Measurements from ENCODE around the gene RASGEF1C.
"Not testable (repeated sequence)": the region's sequence is repeated elsewhere in the genome, so short reads cannot be mapped to it uniquely, and the experiment has no call there.

Gene RASGEF1C

DNA sequence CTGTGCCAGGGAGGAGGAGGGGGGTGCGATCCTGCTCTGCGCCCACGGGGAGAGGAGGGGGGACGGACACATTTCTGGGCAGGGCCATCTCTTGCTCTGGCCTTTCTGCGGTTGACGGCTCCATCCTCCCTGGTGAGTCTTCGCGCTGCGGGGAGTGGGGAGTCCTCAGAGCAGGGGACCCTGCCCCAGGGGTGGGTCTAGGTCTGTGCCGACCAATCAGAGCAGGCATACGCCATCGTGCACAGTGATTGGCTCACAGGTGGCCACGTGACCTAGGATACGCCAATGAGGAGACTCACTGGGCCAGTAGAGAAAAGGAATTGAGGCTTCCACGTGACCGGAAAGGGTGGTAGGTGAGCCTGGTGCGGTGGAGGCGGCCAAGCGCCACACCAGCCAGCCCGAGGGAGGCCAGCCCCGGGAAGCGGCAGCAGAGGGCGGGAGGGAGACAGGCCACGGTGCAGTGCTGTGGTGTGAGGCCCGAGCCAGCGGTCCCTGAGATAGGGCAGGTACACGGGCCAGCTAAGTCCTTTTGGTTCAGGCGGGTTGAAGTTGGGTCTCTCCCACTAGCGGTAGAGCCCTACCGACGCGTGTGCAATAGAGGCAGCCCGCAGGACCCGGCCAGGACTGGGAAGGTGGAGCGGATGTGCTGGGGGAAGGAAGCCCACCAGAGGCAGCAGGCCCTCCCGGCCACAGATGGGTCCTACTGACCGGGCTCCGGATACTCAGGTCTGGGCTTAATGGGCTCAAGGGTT is 72.2 kb downstream of the RASGEF1C start:
- DNase-seq (ENCODE audit: low read depth, low spot score), result no peak

DNA sequence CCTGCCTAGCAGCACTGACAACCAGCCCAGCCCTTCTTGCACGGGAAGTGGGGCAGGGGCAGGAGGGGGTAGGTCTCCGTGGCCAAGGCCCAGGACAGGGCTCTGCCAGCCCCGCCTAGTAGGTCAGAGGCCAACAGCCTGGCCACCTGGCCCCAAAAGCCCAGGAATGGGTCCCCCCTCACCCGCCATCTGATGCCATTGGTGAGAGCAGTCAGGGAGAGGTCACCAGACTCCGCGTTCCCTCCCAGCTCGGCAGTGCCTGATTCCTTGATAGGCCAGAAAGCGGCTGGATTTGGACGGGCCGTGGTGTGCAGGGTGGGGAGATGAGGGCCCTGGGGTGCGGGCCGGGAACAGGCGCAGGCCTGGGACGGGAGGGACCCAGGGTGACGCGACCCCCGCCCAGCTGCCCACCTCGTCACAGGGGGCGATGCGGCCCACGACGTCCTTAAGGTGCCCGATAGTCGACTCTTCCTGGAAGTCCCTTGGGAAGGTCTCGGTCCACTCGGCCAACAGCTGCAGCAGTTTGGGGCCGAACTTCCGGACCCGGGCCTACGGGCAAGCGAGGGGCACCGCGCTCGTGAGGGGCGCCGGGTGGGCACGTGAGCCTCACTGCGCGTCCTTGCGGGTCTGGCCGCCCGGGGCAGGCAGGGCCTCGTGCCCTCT is 72.9 kb downstream of the RASGEF1C start:
- DNase-seq (ENCODE audit: low read depth, low spot score), result no peak

GRCh38 chr5:180135128-180135955 is 73.7 kb downstream of the RASGEF1C start:
- no peak for DNase-seq (ENCODE audit: low read depth, low spot score)

DNA sequence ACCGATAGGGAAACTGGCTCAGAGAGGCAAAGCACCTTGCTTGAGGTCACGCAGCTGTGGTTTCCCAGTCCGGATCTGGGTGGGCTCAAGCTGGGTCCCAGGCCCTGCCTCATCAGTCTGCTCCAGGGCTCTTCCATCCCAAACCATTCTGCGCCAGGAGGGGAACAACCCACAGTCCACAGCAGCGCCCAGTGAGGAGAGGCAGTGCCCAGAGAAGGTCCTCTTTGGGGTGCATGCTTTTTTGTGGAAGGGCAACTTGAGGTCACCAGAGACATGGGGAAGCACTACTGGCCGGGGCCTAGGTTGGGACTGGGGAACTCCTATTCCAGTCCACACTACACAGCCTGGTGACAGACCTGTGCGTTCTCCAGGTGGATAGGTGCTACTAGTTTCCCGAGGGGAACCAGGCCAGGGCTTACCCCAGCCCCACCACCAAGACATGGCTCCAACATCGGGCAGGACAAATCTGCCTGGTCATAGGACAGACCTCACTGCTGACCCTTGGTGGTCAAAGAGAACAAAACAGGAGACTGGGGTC is 75.0 kb downstream of the RASGEF1C start:
- DNase-seq (ENCODE audit: low read depth, low spot score), result no peak

- no peak for DNase-seq (ENCODE audit: low read depth, low spot score)
Observed at GRCh38 chr5:180133551-180133950, 75.5 kb downstream of the RASGEF1C start.

- DNase-seq (ENCODE audit: low read depth, low spot score), result no peak
Observed at GRCh38 chr5:180133060-180133459, 76.0 kb downstream of the RASGEF1C start.

GRCh38 chr5:180130876-180131740 is 77.9 kb downstream of the RASGEF1C start:
- no peak for DNase-seq (ENCODE audit: low read depth, low spot score)

GRCh38 chr5:180130291-180130869 is 78.6 kb downstream of the RASGEF1C start:
- no peak for DNase-seq (ENCODE audit: low read depth, low spot score)

GRCh38 chr5:180129291-180130190 is 79.5 kb downstream of the RASGEF1C start:
- DNase-seq (ENCODE audit: low read depth, low spot score), result no peak

DNA sequence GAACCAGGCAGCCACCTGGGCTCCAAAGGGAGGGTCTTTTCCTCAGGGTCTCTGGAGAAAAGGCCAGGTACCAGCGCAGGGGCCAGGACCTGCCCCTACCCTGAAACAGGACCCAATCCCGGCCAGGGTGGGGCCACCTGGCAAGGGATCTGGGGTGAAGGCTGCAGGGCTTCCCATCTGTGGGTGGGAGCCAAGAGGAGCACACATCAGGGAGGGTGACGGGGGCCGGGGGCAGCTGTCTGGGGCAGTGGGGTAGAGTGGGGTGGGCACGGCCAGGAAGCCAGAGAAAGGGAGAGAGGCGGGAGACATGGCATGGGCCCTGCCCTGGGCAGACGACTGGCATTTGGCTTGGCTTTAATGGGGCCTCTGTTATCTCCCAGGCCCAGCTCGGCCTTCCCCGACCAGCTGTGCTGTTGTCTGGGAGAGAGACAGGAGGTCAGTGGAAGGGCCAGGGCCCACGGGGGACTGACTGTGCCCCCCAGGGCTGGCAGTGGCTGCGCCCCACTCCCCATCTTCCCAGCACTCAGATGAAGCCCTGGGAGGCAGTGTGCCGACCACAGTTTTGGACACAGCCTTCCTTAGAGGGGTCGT is 80.2 kb downstream of the RASGEF1C start:
- no peak for DNase-seq (ENCODE audit: low read depth, low spot score)

DNA sequence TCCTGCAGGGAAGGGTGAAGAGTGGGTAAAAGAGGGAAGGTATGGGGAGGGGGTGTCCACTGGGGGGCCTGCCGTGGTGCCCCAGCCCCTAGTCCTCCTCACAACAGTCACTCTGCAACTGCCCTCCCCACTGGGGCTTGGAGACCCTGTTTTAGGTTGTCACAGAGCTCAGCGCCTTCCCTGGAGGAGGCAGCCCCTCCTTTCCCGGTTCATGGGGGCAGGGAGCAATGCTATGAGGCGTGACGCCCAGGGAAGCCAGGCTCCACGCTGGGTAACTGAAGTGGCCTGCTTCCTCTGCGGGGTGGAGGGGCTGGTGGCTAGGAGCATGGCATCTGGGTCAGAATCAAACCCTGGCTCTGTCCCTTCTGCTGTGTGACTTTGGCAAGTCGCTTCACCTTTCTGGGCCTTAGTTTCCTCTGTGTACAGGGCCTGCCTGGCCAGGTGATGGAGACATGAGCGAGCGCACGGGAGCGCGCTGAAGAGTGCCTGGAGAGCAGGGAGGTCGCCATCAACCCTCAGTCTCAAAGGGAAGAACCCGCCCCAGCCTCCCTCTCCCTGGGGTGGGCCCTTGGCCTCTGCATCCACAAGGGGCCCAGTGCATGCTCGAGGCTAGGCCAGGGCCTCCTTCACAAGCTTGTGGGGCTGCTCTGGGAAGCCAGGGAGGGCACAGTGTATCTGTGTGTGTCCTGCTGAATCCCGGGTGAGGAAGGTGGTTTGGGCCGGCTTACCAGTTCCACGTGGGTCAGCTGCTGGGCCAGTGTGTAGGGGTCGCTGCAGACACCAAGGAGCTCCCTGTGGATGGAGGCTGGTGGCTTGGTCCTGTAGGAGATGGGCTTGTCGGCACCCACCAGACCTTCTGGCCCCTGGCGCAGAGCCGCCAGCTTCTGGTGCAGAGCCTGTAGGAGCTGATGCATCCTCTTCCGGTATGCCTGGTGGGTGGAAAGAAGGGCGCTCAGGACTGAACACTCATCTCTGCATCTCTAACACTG is 81.0 kb downstream of the RASGEF1C start:
- no peak for DNase-seq (ENCODE audit: low read depth, low spot score)

GRCh38 chr5:180126716-180127681 is 82.0 kb downstream of the RASGEF1C start:
- DNase-seq (ENCODE audit: low read depth, low spot score), result no peak

DNA sequence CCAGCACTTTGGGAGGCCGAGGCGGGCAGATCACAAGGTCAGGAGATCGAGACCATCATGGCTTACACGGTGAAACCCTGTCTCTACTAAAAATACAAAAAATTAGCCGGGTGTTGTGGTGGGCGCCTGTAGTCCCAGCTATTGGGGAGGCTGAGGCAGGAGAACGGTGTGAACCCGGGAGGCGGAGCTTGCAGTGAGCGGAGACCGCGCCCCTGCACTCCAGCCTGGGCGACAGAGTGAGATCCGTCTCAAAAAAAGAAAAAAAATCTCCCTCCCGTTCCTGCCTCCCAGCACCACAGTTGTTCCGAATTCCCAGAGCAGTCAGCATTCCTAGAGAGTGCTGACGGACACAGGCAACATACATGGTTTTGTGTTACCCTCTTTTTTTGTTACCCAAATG is 82.9 kb downstream of the RASGEF1C start:
- not testable (repeated sequence) for DNase-seq (ENCODE audit: low read depth, low spot score)

- DNase-seq (ENCODE audit: low read depth, low spot score), result not testable (repeated sequence)
Observed at GRCh38 chr5:180124662-180125061, 84.3 kb downstream of the RASGEF1C start.

DNA sequence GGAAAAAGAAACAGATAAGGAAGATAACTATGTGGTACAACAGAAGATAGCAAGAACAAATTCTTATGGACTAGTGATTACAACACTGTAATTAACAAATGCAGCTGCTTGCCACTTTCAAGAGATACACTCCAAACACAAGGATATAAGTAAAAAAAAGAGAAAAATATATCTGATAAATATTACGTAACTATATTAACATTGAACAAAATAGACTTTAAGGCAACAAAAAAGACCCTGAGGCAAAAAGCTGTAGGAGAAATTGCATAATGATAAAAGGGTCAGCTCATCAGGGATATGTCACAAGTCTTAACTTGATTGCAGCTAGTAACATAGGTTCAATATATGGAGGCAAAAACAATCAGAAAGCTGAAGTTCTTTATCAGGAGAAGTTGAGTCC is 86.1 kb downstream of the RASGEF1C start:
- DNase-seq (ENCODE audit: low read depth, low spot score), result no peak

DNA sequence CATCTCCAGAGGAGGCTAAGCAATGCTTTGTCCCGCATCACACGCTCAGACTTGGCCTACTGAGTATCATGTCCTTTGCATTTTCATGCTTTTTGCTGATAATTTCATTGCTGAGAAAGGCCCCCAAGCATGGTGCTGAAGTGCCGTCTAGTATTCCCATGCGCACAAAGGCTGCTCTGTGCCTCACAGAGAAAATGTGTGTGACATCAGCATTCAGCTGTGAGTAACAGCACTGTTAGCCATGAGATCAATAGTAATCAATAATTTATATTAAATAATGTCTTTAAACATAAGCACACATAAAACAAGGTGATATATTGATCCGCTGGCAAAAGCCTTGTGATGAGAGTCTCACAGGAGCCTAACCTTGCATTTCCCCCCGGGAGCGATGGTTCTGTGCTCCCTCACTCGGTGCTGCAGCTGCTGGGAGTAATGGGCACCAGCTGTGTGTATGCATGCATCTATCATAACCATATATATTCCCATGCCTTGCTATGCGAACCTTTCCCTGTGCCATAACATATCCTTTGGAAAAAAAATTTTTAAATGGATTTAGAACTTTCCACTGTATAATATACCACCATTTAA is 87.1 kb downstream of the RASGEF1C start:
- no peak for DNase-seq (ENCODE audit: low read depth, low spot score)

Measured in smooth muscle cell of the brain vasculature (primary cell).